HFF-Myc (cell line): ENCODE data around the gene UCP2.

ENCODE experiments used
- DNase-seq: peaks from one replicate; pipeline ENCODE4 v3.0.0-alpha.2; 2011; ENCODE audit warnings: low read depth; ENCODE audit errors: extremely low read depth
- H3K4me3 ChIP-seq: replicated peaks from 2 replicates; pipeline ENCODE4 v1.5.1; 2011; ENCODE audit warnings: low read depth, mild to moderate bottlenecking, control low read depth, low read length
- CTCF ChIP-seq: IDR thresholded peaks from 2 replicates; pipeline ENCODE4 v1.5.1; 2012; ENCODE audit warnings: mild to moderate bottlenecking, low read depth, low read length, control low read depth; ENCODE audit errors: missing control alignments

UCP2 gene

DNA sequence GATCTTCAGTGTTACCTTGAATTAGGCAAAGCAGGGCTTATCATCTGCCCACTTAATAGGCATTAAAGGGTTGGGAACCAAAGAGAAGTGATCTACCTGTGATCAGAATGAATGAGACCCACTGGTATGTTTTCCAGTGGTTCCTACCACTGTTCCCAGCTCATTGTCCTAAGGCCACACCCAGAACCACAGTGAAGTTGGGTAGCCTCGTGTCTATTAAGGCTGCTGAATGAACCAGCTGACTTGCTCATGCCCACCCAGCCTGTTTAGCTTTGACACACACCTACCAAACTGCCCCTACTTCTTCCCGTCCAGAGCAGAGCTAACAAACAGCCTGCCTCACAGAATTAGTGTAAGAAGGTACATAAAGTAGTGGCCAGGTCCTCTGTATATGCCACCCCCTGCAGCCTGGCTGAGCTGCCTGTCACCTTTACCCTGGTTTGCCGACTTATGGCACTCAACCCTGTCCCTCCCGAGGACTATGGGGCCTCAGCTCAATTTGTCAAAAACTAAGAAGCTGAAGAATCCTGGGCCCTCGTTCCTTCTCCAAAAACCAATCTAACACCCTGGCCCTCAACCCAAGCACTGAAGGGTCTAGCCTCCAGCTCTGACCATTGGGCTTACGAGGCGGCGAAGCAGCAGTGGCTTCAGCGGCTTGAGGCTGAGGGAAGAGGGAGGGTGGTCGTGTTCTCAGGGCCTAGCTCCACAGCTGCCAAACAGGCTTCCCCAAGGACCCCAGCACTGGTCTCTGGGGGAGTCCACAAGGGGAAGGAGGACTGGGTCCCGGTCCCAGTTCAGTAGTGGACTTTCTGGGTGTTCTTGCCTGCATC lies 9.8 kb downstream of the UCP2 start:
- no peak for TF ChIP-seq CTCF
- DNase-seq: no peak
- no peak overlapping the region for H3K4me3 ChIP-seq

- H3K4me3 ChIP-seq: no peak overlapping the region
- DNase-seq: no peak
- no peak for TF ChIP-seq CTCF
These were observed 10.5 kb downstream of the UCP2 start for GRCh38 chr11:73972187-73972586.

- TF ChIP-seq CTCF: no peak
- no peak for DNase-seq
- no peak overlapping the region for H3K4me3 ChIP-seq
These were observed 11.4 kb downstream of the UCP2 start for GRCh38 chr11:73971175-73971719.

GRCh38 chr11:73969991-73970800 lies 12.4 kb downstream of the UCP2 start:
- DNase-seq: no peak
- H3K4me3 ChIP-seq: no peak overlapping the region
- TF ChIP-seq CTCF: no peak

- no peak for TF ChIP-seq CTCF
- no peak for DNase-seq
- no peak overlapping the region for H3K4me3 ChIP-seq
These were observed 13.6 kb downstream of the UCP2 start for GRCh38 chr11:73969091-73969490.

DNA sequence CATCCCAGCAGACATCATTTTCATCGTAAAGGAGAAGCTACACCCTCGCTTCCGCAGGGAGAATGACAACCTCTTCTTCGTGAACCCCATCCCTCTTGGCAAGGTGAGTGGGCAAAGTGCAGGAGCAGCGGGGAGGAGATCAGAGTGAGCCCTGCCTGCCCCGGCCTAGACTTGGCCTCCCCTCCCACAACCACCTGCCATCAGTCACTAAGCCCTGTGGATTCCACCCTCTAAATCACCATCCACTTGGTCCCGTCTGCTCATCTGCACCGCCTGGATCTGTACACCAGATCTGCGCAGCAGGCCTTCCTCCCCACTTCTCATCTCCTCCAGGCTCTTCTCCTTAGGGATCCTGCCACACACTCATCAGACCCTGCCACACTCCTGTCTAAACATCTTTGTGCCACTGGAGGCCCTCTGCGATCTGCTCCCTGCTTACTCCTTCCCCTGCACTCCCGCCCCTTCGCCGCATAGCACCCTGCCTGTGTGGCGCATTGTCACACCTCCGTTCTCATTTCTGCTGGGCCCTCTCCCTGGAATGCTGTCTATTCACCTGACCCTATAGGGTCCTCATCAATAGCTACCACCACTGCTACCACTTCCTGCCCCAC lies 14.2 kb downstream of the UCP2 start:
- no peak for TF ChIP-seq CTCF

More for the DNA sequence above, 14.2 kb downstream of the UCP2 start:
- DNase-seq: no peak
- H3K4me3 ChIP-seq: no peak overlapping the region
